ENCODE measurements around the gene GFY.

DNA sequence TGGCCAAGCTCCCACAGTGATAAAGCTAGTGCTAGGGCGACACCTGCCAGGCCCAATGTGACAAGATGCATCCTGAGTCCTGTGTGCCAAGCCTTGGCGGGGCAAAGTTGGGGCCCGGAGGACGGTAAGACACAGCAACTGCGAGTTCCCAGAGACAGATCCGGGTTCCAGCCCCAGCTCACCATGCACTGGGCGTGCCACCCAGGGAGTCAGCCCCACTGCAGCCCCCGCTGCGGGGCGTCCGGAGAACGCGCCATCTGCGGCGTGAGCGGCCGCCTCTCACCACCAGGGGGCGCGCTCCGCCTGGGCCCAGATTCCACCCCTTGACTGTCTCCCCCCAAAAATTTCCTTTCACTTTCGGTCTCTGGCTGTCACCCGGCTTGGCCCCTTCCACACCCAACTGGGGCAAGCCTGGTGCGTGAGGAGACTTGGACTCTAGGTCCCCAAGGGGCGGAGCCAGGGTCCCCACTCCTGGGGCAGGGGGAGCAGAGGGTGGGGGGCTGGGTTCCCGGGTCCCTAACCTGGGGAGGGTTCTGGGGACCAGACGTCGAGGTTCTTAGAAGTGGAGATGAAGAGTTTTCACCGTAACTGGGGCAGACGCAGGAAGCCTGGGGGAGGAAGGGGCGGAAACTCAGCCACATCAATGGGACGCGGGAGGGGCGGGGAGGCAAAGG lies 48.8 kb downstream of the GFY start, which contains the start of gene FLT3LG:
- TF ChIP-seq, protein P1, sequence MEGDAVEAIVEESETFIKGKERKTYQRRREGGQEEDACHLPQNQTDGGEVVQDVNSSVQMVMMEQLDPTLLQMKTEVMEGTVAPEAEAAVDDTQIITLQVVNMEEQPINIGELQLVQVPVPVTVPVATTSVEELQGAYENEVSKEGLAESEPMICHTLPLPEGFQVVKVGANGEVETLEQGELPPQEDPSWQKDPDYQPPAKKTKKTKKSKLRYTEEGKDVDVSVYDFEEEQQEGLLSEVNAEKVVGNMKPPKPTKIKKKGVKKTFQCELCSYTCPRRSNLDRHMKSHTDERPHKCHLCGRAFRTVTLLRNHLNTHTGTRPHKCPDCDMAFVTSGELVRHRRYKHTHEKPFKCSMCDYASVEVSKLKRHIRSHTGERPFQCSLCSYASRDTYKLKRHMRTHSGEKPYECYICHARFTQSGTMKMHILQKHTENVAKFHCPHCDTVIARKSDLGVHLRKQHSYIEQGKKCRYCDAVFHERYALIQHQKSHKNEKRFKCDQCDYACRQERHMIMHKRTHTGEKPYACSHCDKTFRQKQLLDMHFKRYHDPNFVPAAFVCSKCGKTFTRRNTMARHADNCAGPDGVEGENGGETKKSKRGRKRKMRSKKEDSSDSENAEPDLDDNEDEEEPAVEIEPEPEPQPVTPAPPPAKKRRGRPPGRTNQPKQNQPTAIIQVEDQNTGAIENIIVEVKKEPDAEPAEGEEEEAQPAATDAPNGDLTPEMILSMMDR (IDR thresholded peaks at IDR 0.05), result peak; percentile 98 to 99 (median 98)
- TF ChIP-seq EP300 (IDR thresholded peaks at IDR 0.05) (no peak), POLR2AphosphoS5 (IDR thresholded peaks at IDR 0.05) (peak; percentile 42 to 69), POLR2A (IDR thresholded peaks at IDR 0.05) (peak in 1 of 4 donors; percentile 18)

All from upper lobe of left lung (tissue), 4 donors.